GM13976 (cell line): ENCODE data around the gene MCCC1.

ENCODE experiments used
- DNase-seq: peaks from one replicate; pipeline ENCODE4 v3.0.0; 2012; ENCODE audit warnings: low spot score
- CTCF ChIP-seq: IDR thresholded peaks from 2 replicates; pipeline ENCODE4 v1.5.1; 2012; ENCODE audit warnings: borderline replicate concordance, mild to moderate bottlenecking; ENCODE audit not compliant: insufficient read depth; ENCODE audit errors: extremely low read depth, missing control alignments, control extremely low read depth
- in situ Hi-C: fragments of 300-500 bp; cut with MboI; formaldehyde crosslinking; loops from one replicate; pipeline ENCODE4 v1.12.0; 2022; ENCODE audit warnings: low sequenced_read_pairs, mixed read lengths, inconsistent platforms; ENCODE audit not compliant: unreplicated experiment

MCCC1 gene

GRCh38 chr3:183064475-183064874, 34.8 kb downstream of the MCCC1 start:
- no peak for DNase-seq
- in situ Hi-C loops: no loop called here
- TF ChIP-seq CTCF: no peak

GRCh38 chr3:183061391-183062172, 37.7 kb downstream of the MCCC1 start:
- no peak for TF ChIP-seq CTCF
- no peak for DNase-seq
- in situ Hi-C loops: no loop called here

- in situ Hi-C loops: no loop called here
- no peak for DNase-seq
- no peak for TF ChIP-seq CTCF
Observed at GRCh38 chr3:183058351-183058750, 40.9 kb downstream of the MCCC1 start.

GRCh38 chr3:183050706-183051105, 48.6 kb downstream of the MCCC1 start:
- in situ Hi-C loops: no loop called here
- DNase-seq: no peak
- no peak for TF ChIP-seq CTCF

GRCh38 chr3:183046883-183047282, 52.4 kb downstream of the MCCC1 start:
- in situ Hi-C loops: no loop called here
- no peak for TF ChIP-seq CTCF
- no peak for DNase-seq

- in situ Hi-C loops: no loop called here
Observed at GRCh38 chr3:183044547-183045229, 54.6 kb downstream of the MCCC1 start.

More at GRCh38 chr3:183044547-183045229, 54.6 kb downstream of the MCCC1 start:
- DNase-seq: peak; percentile 55
- no peak for TF ChIP-seq CTCF
